ENCODE measurements around the gene JUNB.
"Not testable (repeated sequence)": the region's sequence is repeated elsewhere in the genome, so short reads cannot be mapped to it uniquely, and the experiment has no call there.

The JUNB gene

GRCh38 chr19:12802267-12803106, 11.2 kb downstream of the JUNB start:
- FAIRE-seq = no peak

GRCh38 chr19:12804051-12804450, 12.8 kb downstream of the JUNB start:
- no peak for DNase-seq (ENCODE audit: low spot score)
- no peak for FAIRE-seq

More at GRCh38 chr19:12802267-12803106, 11.2 kb downstream of the JUNB start:
- no peak for DNase-seq (ENCODE audit: low spot score)

GRCh38 chr19:12806242-12807081, 15.2 kb downstream of the JUNB start, which contains the start of gene RNASEH2A:
Gene RNASEH2A (plus strand): TSS chr19:12806584. CDS start chr19:12806674, 90 bp downstream.
- DNase-seq (ENCODE audit: low spot score) = peak; percentile 93
- no peak for FAIRE-seq

- FAIRE-seq (no peak), DNase-seq (ENCODE audit: low spot score) (no peak)
These were observed 23.8 kb downstream of the JUNB start for GRCh38 chr19:12815088-12815487.

DNA sequence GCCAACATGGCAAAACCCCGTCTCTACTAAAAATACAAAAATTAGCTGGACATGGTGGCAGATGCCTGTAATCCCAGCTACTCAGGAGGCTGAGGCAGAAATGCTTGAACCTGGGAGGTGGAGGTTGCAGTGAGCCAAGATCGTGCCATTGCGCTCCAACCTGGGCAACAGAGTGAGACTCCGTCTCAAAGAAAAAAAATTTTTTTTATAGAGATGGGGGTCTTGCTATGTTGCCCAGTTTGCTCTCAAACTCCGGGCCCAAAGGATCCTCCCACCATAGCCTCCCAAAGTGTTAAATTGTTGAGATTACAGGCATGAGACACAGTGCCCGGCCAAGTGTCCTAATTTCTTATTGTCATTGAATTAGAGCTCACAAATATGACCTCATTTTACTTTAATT, 25.9 kb downstream of the JUNB start:
- DNase-seq (ENCODE audit: low spot score); FAIRE-seq: not testable (repeated sequence)

GRCh38 chr19:12817810-12818209, 26.5 kb downstream of the JUNB start:
- not testable (repeated sequence) for DNase-seq (ENCODE audit: low spot score); FAIRE-seq

DNA sequence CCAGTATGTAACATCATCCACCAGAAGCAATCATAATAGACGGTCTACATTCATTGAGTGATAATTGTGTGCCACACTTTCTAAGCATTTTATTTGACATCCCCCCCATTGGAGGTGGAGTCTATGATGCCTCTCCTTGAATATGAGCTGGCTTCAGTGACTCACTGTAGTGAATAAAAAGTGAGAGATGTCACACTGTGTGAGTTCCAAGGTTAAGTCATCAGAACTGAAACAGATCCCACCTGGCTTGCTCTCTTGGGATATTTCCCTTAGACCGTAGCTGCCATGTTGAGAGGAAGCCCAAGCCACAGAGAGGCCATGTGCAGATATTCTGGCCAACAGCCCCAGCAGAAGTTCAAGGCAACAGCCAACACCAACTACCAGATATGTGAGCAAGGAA, 30.5 kb downstream of the JUNB start:
- DNase-seq (ENCODE audit: low spot score) (no peak), FAIRE-seq (no peak)

GRCh38 chr19:12825254-12826131, 34.2 kb downstream of the JUNB start:
- no peak for FAIRE-seq
- DNase-seq (ENCODE audit: low spot score) = peak; percentile 69

GRCh38 chr19:12828494-12828893, 37.2 kb downstream of the JUNB start:
- no peak for DNase-seq (ENCODE audit: low spot score)

DNA sequence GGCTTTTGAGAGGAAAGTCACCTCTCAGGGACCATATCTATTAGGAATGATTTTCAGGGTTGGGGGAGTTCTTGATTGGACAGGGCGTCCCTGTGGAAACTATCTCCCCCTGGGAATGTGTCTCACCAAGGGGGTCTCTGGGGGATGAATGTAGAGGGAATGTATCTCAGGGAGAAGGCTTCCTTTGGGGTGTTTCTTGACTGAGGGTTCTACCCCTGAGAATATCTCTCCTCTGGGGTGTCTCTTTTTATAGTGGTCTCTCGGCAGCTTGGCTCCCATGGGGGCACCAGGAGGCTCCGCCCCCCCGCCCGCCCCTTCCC, 42.1 kb downstream of the JUNB start:
- no peak for DNase-seq (ENCODE audit: low spot score)
- no peak for FAIRE-seq

More at GRCh38 chr19:12828494-12828893, 37.2 kb downstream of the JUNB start:
- FAIRE-seq = no peak

DNA sequence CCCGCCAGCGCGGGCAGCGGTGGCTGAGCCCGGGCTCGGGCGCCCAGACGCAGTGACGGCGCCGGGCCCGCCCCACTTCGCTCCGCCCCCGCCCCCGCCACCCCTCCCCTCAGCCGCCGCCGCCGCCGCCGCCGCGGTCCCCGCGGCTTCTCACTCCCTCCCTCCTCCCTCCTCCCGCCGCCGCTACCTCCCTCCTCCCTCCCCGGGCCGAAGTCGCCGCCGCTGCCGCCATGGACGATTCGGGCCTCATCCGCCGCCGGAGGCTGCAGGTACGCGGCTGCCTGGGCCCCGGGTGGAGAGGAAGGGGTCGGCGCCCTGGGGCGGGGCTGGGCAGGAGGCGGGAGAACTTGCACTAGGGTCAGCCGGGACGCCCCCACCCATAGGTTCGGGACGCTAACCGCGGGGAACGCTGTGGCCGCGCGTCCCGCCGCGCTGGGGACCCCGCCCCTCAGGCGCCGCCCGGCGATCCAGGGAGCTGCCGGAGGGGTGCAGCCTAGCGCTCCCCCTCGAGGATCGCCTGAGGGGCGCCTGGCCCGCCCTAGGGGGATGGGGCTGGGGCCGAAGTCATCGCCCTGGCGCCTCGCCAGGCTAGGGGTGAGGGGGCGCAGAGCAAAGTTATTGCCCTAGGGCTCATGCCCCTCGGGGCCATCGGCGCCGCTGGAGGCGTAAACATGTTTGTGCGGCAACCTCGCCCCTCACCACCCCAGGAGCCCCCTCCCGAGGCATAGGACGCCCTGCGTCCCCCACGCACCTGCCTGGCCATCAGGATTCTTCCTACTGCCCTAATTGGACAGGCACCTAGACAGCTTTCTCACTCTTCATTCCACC, 42.7 kb downstream of the JUNB start:
- DNase-seq (ENCODE audit: low spot score) = peak; percentile 82
- no peak for FAIRE-seq

GRCh38 chr19:12834566-12834943, 43.3 kb downstream of the JUNB start, which contains the start of gene RTBDN:
Gene RTBDN (minus strand): TSS chr19:12834579. CDS start chr19:12829979, 4,600 bp downstream.
- FAIRE-seq = no peak
- no peak for DNase-seq (ENCODE audit: low spot score)

DNA sequence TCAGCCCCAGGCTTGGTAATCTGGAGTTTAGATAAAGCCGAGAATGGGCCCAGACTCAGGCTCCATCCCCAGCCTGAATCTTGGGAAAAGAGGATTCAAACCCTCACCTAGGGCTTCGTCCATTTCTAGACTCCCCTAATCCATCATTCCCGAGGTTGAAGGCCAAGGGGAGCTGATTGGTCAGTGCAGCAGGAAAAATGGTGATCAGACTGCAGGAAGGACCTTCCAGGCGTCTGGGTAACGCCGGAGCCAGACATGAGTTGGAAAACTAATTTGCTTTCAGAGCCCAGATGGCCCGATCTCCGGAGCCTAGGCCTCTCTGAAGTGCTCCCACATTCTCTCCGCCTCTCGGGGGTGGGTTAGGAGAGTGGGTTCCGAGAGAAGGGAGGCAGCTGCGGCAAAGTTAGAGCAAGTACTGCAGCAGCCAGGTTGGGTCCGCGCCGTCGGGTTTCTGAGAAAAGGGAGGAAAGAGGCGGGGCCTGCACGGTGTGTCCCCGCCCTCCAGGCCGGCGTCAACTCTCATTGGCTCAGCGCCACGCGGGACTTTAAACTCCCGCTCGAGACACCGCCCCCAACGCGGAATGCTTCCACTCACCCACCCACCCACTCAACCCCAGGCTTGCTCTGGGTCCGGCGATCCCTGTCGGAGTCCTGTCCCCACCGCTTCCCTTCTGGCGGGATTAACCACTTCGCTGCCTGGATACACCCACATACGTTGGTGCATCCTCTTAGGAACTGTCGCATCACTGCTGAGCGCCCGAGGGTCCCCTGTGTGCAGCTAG, 43.9 kb downstream of the JUNB start:
- DNase-seq (ENCODE audit: low spot score) = no peak
- no peak for FAIRE-seq

- no peak for DNase-seq (ENCODE audit: low spot score)
- FAIRE-seq = no peak
These were observed 45.2 kb downstream of the JUNB start for GRCh38 chr19:12836529-12836863.

DNA sequence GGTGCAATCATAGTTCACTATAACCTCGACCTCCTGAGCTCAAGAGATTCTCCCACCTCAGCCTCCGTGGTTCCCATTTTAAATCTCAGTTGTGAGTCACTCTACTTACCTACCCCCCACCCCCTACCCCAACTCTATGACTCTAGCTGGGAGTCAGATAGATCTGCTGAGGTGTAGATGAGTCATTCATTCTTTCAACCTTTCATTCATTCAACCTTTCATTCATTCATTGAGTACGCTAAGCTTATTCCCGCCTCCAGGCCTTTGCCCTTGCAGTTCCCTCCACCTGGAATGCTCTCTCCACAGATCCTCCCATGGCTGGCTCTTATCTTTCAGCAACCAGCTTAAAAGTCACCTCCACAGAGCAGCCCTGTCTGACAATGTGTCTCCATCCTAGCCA, 45.9 kb downstream of the JUNB start:
- FAIRE-seq = no peak
- DNase-seq (ENCODE audit: low spot score) = no peak

- peak; percentile 85 for DNase-seq (ENCODE audit: low spot score)
- no peak for FAIRE-seq
These were observed 47.0 kb downstream of the JUNB start, which contains the start of gene MAST1 for GRCh38 chr19:12838182-12838885. Gene MAST1 (plus strand): TSS chr19:12838515. CDS start chr19:12838573, 58 bp downstream.

DNA sequence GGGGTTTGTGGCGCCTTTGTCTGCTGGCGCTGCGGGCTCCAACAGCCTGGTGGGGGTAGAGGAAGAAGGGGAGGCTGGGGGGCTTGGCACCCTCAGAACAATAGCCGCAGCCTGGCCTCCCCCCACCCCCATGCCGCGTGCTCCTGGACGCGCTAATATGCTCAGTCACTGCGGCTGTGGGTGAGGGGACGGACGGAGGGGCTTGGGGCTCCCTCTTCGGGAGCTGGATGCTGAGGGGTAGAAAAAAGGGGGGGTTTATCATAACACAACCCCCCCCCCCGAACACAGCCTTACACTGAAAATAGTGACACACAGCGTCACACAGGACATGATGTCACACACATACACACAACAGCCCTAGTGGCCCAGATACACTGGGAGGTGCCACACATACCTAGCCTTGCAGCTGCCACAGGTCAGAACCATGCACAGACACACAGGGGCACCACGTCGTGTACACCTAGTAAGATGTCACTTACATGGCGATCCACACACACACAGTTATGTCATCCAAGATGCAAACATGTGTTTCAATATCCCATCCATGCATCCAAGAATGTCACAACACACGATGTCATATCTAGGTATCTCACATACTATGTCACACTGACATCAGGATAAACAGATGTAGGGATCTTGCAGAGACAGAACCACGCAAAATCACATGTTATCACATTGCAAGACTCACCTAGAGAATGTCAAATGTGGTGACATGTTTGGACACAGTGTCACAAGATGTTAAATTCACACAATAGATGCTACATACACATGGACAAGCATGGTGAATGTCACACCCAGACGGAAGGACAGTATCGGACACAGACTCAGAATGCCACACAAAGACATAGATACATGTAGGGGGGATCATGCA, 47.8 kb downstream of the JUNB start:
- no peak for FAIRE-seq

More for the DNA sequence above, 47.8 kb downstream of the JUNB start:
- DNase-seq (ENCODE audit: low spot score) = no peak

Data from urothelium cell line (cell line).